ENCODE measurements around the gene INSIG1.

DNA sequence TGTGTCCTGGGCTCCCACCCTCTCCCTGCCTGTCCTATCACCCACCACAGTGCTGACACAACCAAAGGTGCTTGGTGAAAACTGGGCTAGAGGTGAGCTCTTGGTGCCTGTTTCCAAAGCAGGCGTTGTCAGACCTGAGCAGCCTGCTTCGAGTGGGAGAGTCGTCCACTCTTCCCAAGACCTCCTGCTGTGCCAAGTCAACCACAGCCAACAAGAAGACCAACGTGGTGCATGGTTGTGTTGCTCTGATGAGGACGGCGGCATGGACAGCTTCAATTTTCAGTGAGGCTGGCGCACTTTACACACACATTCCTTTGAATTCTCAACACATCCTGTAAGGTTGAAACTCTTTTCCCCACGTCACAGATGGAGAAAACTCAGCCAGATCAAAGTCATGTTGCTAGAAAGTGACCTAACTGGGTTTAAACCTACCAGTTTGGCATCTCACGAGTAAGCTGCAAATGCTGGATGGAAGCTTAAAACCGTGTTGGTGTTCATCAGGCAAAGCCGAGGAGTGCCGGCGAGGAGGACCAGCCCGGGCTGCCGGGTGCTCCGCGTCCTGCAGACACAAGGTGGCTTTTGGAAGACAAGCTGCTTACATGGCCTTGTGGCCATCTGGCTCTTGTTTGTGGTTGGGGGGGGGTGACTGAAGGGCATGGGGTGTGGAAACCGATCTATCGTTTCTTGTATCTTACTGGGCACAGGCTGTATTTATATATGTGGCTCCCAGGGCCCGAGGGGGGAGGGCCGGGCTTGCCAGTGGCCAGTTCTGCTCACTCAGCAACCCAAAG lies 39.3 kb downstream of the INSIG1 start:
- TF ChIP-seq, protein P1, sequence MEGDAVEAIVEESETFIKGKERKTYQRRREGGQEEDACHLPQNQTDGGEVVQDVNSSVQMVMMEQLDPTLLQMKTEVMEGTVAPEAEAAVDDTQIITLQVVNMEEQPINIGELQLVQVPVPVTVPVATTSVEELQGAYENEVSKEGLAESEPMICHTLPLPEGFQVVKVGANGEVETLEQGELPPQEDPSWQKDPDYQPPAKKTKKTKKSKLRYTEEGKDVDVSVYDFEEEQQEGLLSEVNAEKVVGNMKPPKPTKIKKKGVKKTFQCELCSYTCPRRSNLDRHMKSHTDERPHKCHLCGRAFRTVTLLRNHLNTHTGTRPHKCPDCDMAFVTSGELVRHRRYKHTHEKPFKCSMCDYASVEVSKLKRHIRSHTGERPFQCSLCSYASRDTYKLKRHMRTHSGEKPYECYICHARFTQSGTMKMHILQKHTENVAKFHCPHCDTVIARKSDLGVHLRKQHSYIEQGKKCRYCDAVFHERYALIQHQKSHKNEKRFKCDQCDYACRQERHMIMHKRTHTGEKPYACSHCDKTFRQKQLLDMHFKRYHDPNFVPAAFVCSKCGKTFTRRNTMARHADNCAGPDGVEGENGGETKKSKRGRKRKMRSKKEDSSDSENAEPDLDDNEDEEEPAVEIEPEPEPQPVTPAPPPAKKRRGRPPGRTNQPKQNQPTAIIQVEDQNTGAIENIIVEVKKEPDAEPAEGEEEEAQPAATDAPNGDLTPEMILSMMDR (IDR thresholded peaks at IDR 0.05) = no peak
- TF ChIP-seq, protein P2, sequence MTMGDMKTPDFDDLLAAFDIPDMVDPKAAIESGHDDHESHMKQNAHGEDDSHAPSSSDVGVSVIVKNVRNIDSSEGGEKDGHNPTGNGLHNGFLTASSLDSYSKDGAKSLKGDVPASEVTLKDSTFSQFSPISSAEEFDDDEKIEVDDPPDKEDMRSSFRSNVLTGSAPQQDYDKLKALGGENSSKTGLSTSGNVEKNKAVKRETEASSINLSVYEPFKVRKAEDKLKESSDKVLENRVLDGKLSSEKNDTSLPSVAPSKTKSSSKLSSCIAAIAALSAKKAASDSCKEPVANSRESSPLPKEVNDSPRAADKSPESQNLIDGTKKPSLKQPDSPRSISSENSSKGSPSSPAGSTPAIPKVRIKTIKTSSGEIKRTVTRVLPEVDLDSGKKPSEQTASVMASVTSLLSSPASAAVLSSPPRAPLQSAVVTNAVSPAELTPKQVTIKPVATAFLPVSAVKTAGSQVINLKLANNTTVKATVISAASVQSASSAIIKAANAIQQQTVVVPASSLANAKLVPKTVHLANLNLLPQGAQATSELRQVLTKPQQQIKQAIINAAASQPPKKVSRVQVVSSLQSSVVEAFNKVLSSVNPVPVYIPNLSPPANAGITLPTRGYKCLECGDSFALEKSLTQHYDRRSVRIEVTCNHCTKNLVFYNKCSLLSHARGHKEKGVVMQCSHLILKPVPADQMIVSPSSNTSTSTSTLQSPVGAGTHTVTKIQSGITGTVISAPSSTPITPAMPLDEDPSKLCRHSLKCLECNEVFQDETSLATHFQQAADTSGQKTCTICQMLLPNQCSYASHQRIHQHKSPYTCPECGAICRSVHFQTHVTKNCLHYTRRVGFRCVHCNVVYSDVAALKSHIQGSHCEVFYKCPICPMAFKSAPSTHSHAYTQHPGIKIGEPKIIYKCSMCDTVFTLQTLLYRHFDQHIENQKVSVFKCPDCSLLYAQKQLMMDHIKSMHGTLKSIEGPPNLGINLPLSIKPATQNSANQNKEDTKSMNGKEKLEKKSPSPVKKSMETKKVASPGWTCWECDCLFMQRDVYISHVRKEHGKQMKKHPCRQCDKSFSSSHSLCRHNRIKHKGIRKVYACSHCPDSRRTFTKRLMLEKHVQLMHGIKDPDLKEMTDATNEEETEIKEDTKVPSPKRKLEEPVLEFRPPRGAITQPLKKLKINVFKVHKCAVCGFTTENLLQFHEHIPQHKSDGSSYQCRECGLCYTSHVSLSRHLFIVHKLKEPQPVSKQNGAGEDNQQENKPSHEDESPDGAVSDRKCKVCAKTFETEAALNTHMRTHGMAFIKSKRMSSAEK (CRISPR knock-in tag; IDR thresholded peaks at IDR 0.05; ENCODE audit: borderline replicate concordance) = no peak
- TF ChIP-seq, protein P3, sequence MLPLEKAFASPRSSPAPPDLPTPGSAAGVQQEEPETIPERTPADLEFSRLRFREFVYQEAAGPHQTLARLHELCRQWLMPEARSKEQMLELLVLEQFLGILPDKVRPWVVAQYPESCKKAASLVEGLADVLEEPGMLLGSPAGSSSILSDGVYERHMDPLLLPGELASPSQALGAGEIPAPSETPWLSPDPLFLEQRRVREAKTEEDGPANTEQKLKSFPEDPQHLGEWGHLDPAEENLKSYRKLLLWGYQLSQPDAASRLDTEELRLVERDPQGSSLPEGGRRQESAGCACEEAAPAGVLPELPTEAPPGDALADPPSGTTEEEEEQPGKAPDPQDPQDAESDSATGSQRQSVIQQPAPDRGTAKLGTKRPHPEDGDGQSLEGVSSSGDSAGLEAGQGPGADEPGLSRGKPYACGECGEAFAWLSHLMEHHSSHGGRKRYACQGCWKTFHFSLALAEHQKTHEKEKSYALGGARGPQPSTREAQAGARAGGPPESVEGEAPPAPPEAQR (CRISPR knock-in tag; IDR thresholded peaks at IDR 0.05) = no peak
- TF ChIP-seq, protein P4, sequence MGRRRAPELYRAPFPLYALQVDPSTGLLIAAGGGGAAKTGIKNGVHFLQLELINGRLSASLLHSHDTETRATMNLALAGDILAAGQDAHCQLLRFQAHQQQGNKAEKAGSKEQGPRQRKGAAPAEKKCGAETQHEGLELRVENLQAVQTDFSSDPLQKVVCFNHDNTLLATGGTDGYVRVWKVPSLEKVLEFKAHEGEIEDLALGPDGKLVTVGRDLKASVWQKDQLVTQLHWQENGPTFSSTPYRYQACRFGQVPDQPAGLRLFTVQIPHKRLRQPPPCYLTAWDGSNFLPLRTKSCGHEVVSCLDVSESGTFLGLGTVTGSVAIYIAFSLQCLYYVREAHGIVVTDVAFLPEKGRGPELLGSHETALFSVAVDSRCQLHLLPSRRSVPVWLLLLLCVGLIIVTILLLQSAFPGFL (CRISPR knock-in tag; IDR thresholded peaks at IDR 0.05; ENCODE audit: borderline replicate concordance) = no peak
- no peak for TF ChIP-seq ELF4 (CRISPR knock-in tag; IDR thresholded peaks at IDR 0.05; ENCODE audit: low read depth)
- TF ChIP-seq, protein P5, sequence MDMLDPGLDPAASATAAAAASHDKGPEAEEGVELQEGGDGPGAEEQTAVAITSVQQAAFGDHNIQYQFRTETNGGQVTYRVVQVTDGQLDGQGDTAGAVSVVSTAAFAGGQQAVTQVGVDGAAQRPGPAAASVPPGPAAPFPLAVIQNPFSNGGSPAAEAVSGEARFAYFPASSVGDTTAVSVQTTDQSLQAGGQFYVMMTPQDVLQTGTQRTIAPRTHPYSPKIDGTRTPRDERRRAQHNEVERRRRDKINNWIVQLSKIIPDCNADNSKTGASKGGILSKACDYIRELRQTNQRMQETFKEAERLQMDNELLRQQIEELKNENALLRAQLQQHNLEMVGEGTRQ (CRISPR knock-in tag; IDR thresholded peaks at IDR 0.05) = no peak
- TF ChIP-seq CREB1 (CRISPR knock-in tag; IDR thresholded peaks at IDR 0.05) = no peak
- no peak for TF ChIP-seq GRHL2 (CRISPR knock-in tag; IDR thresholded peaks at IDR 0.05; ENCODE audit: insufficient replicate concordance, severe bottlenecking)
- TF ChIP-seq ESRRA (CRISPR knock-in tag; IDR thresholded peaks at IDR 0.05; ENCODE audit: borderline replicate concordance) = no peak
- TF ChIP-seq SP1 (CRISPR knock-in tag; conservative IDR thresholded peaks at IDR 0.05) = no peak
- TF ChIP-seq ZNF121 (CRISPR knock-in tag; IDR thresholded peaks at IDR 0.05) = no peak
- TF ChIP-seq, protein P6, sequence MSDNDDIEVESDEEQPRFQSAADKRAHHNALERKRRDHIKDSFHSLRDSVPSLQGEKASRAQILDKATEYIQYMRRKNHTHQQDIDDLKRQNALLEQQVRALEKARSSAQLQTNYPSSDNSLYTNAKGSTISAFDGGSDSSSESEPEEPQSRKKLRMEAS (CRISPR knock-in tag; IDR thresholded peaks at IDR 0.05) = no peak
- TF ChIP-seq, protein P7, sequence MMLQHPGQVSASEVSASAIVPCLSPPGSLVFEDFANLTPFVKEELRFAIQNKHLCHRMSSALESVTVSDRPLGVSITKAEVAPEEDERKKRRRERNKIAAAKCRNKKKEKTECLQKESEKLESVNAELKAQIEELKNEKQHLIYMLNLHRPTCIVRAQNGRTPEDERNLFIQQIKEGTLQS (CRISPR knock-in tag; conservative IDR thresholded peaks at IDR 0.05) = no peak

Measured in WTC11 (cell line).